GM12878 (cell line): Measurements from ENCODE around the gene TMEM97. TPM values are rescaled to one million over a fixed set of nuclear protein-coding genes. Genes with fewer than 3 reads are reported as not detected.
A peak's percentile ranks its signal among the peaks of the same experiment; 100 is the strongest.

ENCODE experiments used
- ATAC-seq: fragments of 200-7000 bp; cut with Tn5 transposase; 3 replicates; pipeline ENCODE4 v1.9.1; 2020; ENCODE audit warnings: mild to moderate bottlenecking, moderate library complexity
- BruUV-seq: library from RNA; stranded (reverse); fragments of 400-500 nt; replicated peaks from 2 replicates; lab custom pipeline; 2021; lab: Mats Ljungman, UMichigan
- CTCF ChIA-PET: fragments of 300-600 bp; sonication (Branson Sonifier 250); formaldehyde crosslinking; extraction: SDS; loops from one replicate; lab custom pipeline; 2021; ENCODE audit warnings: inconsistent platforms; lab: Yijun Ruan, JAX
- POLR2A ChIA-PET: fragments of 350-600 bp; formaldehyde crosslinking; extraction: SDS; loops from one replicate; lab custom pipeline; 2021; ENCODE audit warnings: inconsistent platforms; lab: Charles Lee
- RAD21 ChIA-PET: fragments of 300-600 bp; sonication (Branson Sonifier 250); formaldehyde crosslinking; loops from one replicate; lab custom pipeline; 2023; ENCODE audit warnings: antibody characterized with exemption; ENCODE audit not compliant: unreplicated experiment; lab: Charles Lee
- SMC1A ChIA-PET: fragments of 300-600 bp; sonication (Branson Sonifier 250); formaldehyde crosslinking; loops from one replicate; lab custom pipeline; 2023; ENCODE audit not compliant: unreplicated experiment, uncharacterized antibody; lab: Charles Lee
- DNase-seq: peaks from one replicate; pipeline ENCODE4 v3.0.0-alpha.2; 2011; ENCODE audit warnings: low read depth, low spot score
- FAIRE-seq: peaks from 3 replicates; lab custom pipeline; 2011; peaks lifted over from hg19 to GRCh38; lab: Jason Lieb, UNC
- H2AFZ ChIP-seq: 2 replicates; pipeline ENCODE4 v1.6.0; 2011; ENCODE audit warnings: low read depth, low read length, control low read depth; ENCODE audit not compliant: control insufficient read depth
- H3K27ac ChIP-seq: 2 replicates; pipeline ENCODE4 v1.5.1; 2011; ENCODE audit warnings: control low read depth; ENCODE audit not compliant: control insufficient read depth, insufficient read depth
- H3K27me3 ChIP-seq, 2 experiments: replicated peaks in 1 of 2; 2 replicates each; pipeline versions ENCODE4 v1.6.0 to v1.6.1; 2011; ENCODE audit warnings: low read length in 1 of 2; ENCODE audit not compliant: control insufficient read depth in 2 of 2, insufficient read depth in 2 of 2
- H3K36me3 ChIP-seq, 2 experiments: 2 replicates each; pipeline ENCODE4 v1.5.1; 2011; ENCODE audit warnings: low read length in 1 of 2; ENCODE audit not compliant: control insufficient read depth in 2 of 2, insufficient read depth in 2 of 2
- H3K4me1 ChIP-seq: 2 replicates; pipeline ENCODE4 v1.6.1; 2011; ENCODE audit warnings: mild to moderate bottlenecking, low read length, moderate library complexity, mixed read lengths; ENCODE audit not compliant: control insufficient read depth, insufficient read depth
- H3K4me2 ChIP-seq: 2 replicates; pipeline ENCODE4 v1.6.0; 2011; ENCODE audit warnings: control low read depth; ENCODE audit not compliant: control insufficient read depth, insufficient read depth
- H3K4me3 ChIP-seq: fragments of 200-600 bp; sonication (generic); 2 replicates; pipeline ENCODE4 v1.5.1; 2016
- H3K79me2 ChIP-seq: 2 replicates; pipeline ENCODE4 v1.6.0; 2011; ENCODE audit warnings: low read length; ENCODE audit not compliant: control insufficient read depth, insufficient read depth
- H3K9ac ChIP-seq: 2 replicates; pipeline ENCODE4 v1.8.0; 2011; ENCODE audit warnings: low read length, control low read depth, mixed read lengths; ENCODE audit not compliant: control insufficient read depth, insufficient read depth
- H3K9me3 ChIP-seq: replicated peaks from 3 replicates; pipeline ENCODE4 v1.5.1; 2011; ENCODE audit warnings: mild to moderate bottlenecking, low read length; ENCODE audit not compliant: control insufficient read depth, insufficient read depth
- H4K20me1 ChIP-seq: 2 replicates; pipeline ENCODE4 v1.6.0; 2011; ENCODE audit not compliant: control insufficient read depth, insufficient read depth
- ATF3 ChIP-seq: IDR thresholded peaks from 2 replicates; pipeline ENCODE4 v1.6.1; 2011; ENCODE audit warnings: low read depth, mild to moderate bottlenecking, low read length, moderate library complexity, borderline replicate concordance; ENCODE audit errors: extremely low read depth
- CBX5 ChIP-seq: sonication (generic); IDR thresholded peaks from 2 replicates; pipeline ENCODE4 v1.6.1; 2016; ENCODE audit warnings: low read depth, moderate library complexity, mild to moderate bottlenecking, inconsistent platforms
- CHD1 ChIP-seq: IDR thresholded peaks from 2 replicates; pipeline ENCODE4 v1.6.1; 2012; ENCODE audit warnings: low read depth, low read length, improper control_type of control experiment
- CREB1 ChIP-seq: IDR thresholded peaks from 2 replicates; pipeline ENCODE4 v1.6.1; 2012; ENCODE audit warnings: low read depth, mild to moderate bottlenecking, inconsistent platforms
- EGR1 ChIP-seq, 2 experiments: IDR thresholded peaks; 1 replicate in 1 of 2; 2 replicates in 1 of 2; pipeline ENCODE4 v1.6.1; 2011 to 2012; ENCODE audit warnings: low read depth in 2 of 2, low read length in 2 of 2, borderline replicate concordance in 1 of 2, mild to moderate bottlenecking in 1 of 2, moderate library complexity in 1 of 2
- HDAC6 ChIP-seq: fragments of 200-600 bp; sonication (generic); IDR thresholded peaks from one replicate; pipeline ENCODE4 v1.8.0; 2017; ENCODE audit warnings: antibody characterized with exemption; ENCODE audit not compliant: unreplicated experiment
- HDGF ChIP-seq: fragments of 450-650 bp; IDR thresholded peaks from 2 replicates; pipeline ENCODE4 v1.6.1; 2016; ENCODE audit warnings: antibody characterized with exemption
- JUND ChIP-seq: IDR thresholded peaks from 2 replicates; pipeline ENCODE4 v1.6.1; 2012; ENCODE audit warnings: low read depth, mild to moderate bottlenecking, low read length, improper control_type of control experiment, moderate library complexity
- KLF5 ChIP-seq: fragments of 450-650 bp; IDR thresholded peaks from 2 replicates; pipeline ENCODE4 v1.6.1; 2014; ENCODE audit warnings: mild to moderate bottlenecking; ENCODE audit not compliant: partially characterized antibody
- MEF2A ChIP-seq: IDR thresholded peaks from 2 replicates; pipeline ENCODE4 v1.6.1; 2011; ENCODE audit warnings: low read depth, mild to moderate bottlenecking, low read length, moderate library complexity; ENCODE audit not compliant: insufficient read depth
- MTA2 ChIP-seq: fragments of 450-650 bp; IDR thresholded peaks from 2 replicates; pipeline ENCODE4 v1.6.1; 2016; ENCODE audit warnings: low read depth, mild to moderate bottlenecking, moderate library complexity
- NR2C2 ChIP-seq: IDR thresholded peaks from 2 replicates; pipeline ENCODE4 v1.6.1; 2011; ENCODE audit warnings: borderline replicate concordance, low read depth; ENCODE audit not compliant: control insufficient read depth, insufficient read length
- RB1 ChIP-seq: fragments of 450-650 bp; formaldehyde crosslinking; IDR thresholded peaks from 2 replicates; pipeline ENCODE4 v1.6.1; 2017; ENCODE audit warnings: mild to moderate bottlenecking, borderline replicate concordance
- SMAD1 ChIP-seq: fragments of 450-650 bp; IDR thresholded peaks from 2 replicates; pipeline ENCODE4 v1.6.1; 2018; ENCODE audit warnings: mild to moderate bottlenecking, low read depth; ENCODE audit not compliant: partially characterized antibody
- SMARCA5 ChIP-seq: fragments of 450-650 bp; IDR thresholded peaks from 2 replicates; pipeline ENCODE4 v1.6.1; 2017; ENCODE audit warnings: mild to moderate bottlenecking
- SREBF1 ChIP-seq: IDR thresholded peaks from 2 replicates; pipeline ENCODE4 v1.6.1; 2012; ENCODE audit warnings: mild to moderate bottlenecking, low read length
- TCF12 ChIP-seq: IDR thresholded peaks from 2 replicates; pipeline ENCODE4 v1.6.1; 2011; ENCODE audit warnings: low read depth, mild to moderate bottlenecking, low read length
- TCF3 ChIP-seq: IDR thresholded peaks from 2 replicates; pipeline ENCODE4 v1.6.1; 2012; ENCODE audit warnings: low read depth, mild to moderate bottlenecking, low read length, borderline replicate concordance; ENCODE audit not compliant: insufficient read depth
- YY1 ChIP-seq: IDR thresholded peaks from 2 replicates; pipeline ENCODE4 v1.6.1; 2011; ENCODE audit warnings: low read depth, mild to moderate bottlenecking, low read length
- WGBS: methylation state at CpG from one replicate; pipeline ENCODE4 v1.1.6; 2016; ENCODE audit warnings: low lambda C conversion rate; ENCODE audit not compliant: insufficient replicate concordance, insufficient coverage; ENCODE audit errors: missing lambda C conversion rate; 5-methylcytosine and 5-hydroxymethylcytosine counted together
- in situ Hi-C: fragments of 300-500 bp; cut with MboI; formaldehyde crosslinking; loops from 9 replicates; pipeline ENCODE4 v1.14.3; 2018; ENCODE audit warnings: mixed read lengths
- intact Hi-C: fragments of 100-400 bp; cut with micrococcal nuclease; formaldehyde crosslinking; loops from one replicate; pipeline ENCODE4 v1.14.2; 2022; ENCODE audit not compliant: unreplicated experiment
- polyA plus RNA-seq, 11 experiments: library from polyadenylated mRNA; depleted of rRNA in 4 of 11; unstranded in 6 of 11; stranded (reverse) in 5 of 11; fragments of >200 nt; fragmentation: Nextera tagmentation in 4 of 11; fragmentation: Illumina TruSeq in 1 of 11; extraction: Ambion mirVana in 4 of 11; extraction: Trizol in 1 of 11; gene quantifications; 1 replicate in 1 of 11; 2 replicates in 10 of 11; pipeline versions ENCODE4 v1.2.1 to v1.2.3, GENCODE V29; 2011 to 2016; ENCODE audit warnings: inconsistent platforms in 2 of 11, missing spikeins in 2 of 11, low read depth in 1 of 11
- total RNA-seq, 4 experiments: library from RNA; depleted of rRNA in 3 of 4; stranded (reverse); fragments of >200 nt in 3 of 4; fragmentation: Illumina TruSeq in 1 of 4; extraction: Trizol in 1 of 4; gene quantifications; 2 replicates each; pipeline versions ENCODE4 v1.2.1 to v1.2.3, GENCODE V29; 2013 to 2021

TMEM97 gene
- total and polyA plus RNA-seq, 10 of the 15 experiments (the other 5 are each of a cell fraction or from before 2014, with no cell fraction given): 58.0 to 134 (median 86.0) TPM

GRCh38 chr17:28371245-28372202 is 52.5 kb downstream of the TMEM97 start, which contains the start of gene SARM1 (continued):
- TF ChIP-seq JUND: no peak
- TF ChIP-seq, all 136 proteins: peak for 18

GRCh38 chr17:28372203-28372944 is 53.4 kb downstream of the TMEM97 start:
- Histone ChIP-seq H3K9ac (peak overlapping the region; percentile 67), H3K9me3 (no peaks in the 10 kb centered on the region), H3K4me3 (peak overlapping the region; percentile 88), H3K27me3 (no peaks in the 10 kb centered on the region), H3K36me3 (no peaks in the 10 kb centered on the region), H3K27ac (no peak overlapping the region), H3K4me2 (peak overlapping the region; percentile 93), H2AFZ (peak overlapping the region; percentile 65), H3K79me2 (peaks cover 2% of the 10 kb centered on the region; the same call in 1 of the 2 replicates), H4K20me1 (peaks cover 3% of the 10 kb centered on the region; the same call in 1 of the 2 replicates), H3K4me1 (peaks cover 7% of the 10 kb centered on the region)
- WGBS: 7% methylated on average over 47 of the region's 53 CpGs
- intact Hi-C loops (loop anchor here (10.0 kb wide), 2 partner anchors 62 to 172 kb away; no protein-coding TSS in a partner anchor), in situ Hi-C loops (loop anchor here (10.0 kb wide), 1 partner anchor 172 kb away; no protein-coding TSS in a partner anchor)
- TSS peak; percentile 21 for BruUV-seq
- ATAC-seq (peak; percentile 10), FAIRE-seq (no peak), DNase-seq (no peak)
- RAD21 ChIA-PET: no interaction called here
- CTCF ChIA-PET: interaction anchor here (1.7 kb wide), 1 partner anchor 44 kb away, joined by 5 read pairs; no protein-coding TSS in a partner anchor
- SMC1A ChIA-PET: interaction anchor here (1.4 kb wide), 1 partner anchor 19 kb away, joined by 3 read pairs; no protein-coding TSS in a partner anchor
- POLR2A ChIA-PET: interaction anchor here (0.6 kb wide), 1 partner anchor 194 kb away, joined by 3 read pairs; no protein-coding TSS in a partner anchor
- TF ChIP-seq MEF2A: no peak
- no peak for TF ChIP-seq EGR1 (IDR thresholded peaks at IDR 0.05; ENCODE audit: borderline replicate concordance in 1 of 2, low read depth in 2 of 2, low read length in 2 of 2)
- TF ChIP-seq SMARCA5: 0 out of 2 replicates have a peak, but pooled peaks have one; percentile 23
- TF ChIP-seq CBX5: no peak
- TF ChIP-seq CHD1: no peak
- no peak for TF ChIP-seq RB1
- no peak for TF ChIP-seq HDGF
- TF ChIP-seq YY1: peak; percentile 38; the same call in 1 of the 2 replicates
- no peak for TF ChIP-seq NR2C2
- no peak for TF ChIP-seq SREBF1
- no peak for TF ChIP-seq SMAD1
- no peak for TF ChIP-seq KLF5
- no peak for TF ChIP-seq TCF3
- no peak for TF ChIP-seq TCF12
- TF ChIP-seq HDAC6: peak; percentile 82
- no peak for TF ChIP-seq MTA2
- no peak for TF ChIP-seq ATF3
- TF ChIP-seq CREB1: no peak
